ENCODE measurements around the gene TIGD7.

- TF ChIP-seq, protein P1, sequence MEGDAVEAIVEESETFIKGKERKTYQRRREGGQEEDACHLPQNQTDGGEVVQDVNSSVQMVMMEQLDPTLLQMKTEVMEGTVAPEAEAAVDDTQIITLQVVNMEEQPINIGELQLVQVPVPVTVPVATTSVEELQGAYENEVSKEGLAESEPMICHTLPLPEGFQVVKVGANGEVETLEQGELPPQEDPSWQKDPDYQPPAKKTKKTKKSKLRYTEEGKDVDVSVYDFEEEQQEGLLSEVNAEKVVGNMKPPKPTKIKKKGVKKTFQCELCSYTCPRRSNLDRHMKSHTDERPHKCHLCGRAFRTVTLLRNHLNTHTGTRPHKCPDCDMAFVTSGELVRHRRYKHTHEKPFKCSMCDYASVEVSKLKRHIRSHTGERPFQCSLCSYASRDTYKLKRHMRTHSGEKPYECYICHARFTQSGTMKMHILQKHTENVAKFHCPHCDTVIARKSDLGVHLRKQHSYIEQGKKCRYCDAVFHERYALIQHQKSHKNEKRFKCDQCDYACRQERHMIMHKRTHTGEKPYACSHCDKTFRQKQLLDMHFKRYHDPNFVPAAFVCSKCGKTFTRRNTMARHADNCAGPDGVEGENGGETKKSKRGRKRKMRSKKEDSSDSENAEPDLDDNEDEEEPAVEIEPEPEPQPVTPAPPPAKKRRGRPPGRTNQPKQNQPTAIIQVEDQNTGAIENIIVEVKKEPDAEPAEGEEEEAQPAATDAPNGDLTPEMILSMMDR (IDR thresholded peaks at IDR 0.05), result no peak
- TF ChIP-seq POLR2AphosphoS5 (IDR thresholded peaks at IDR 0.05), result no peak
Measured at GRCh38 chr16:3256146-3256865, 48.9 kb downstream of the TIGD7 start, which contains the start of gene MEFV.

Data from transverse colon (tissue), 4 donors.